SHP77 (cell line): ENCODE results near the gene PRR36.
"Not testable (repeated sequence)": the region's sequence is repeated elsewhere in the genome, so short reads cannot be mapped to it uniquely, and the experiment has no call there.

Experiments used
- DNase-seq, 2 experiments: peaks; one replicate each; lab custom pipeline; 2025; lab: John Stamatoyannopoulos, UW

Gene PRR36

DNA sequence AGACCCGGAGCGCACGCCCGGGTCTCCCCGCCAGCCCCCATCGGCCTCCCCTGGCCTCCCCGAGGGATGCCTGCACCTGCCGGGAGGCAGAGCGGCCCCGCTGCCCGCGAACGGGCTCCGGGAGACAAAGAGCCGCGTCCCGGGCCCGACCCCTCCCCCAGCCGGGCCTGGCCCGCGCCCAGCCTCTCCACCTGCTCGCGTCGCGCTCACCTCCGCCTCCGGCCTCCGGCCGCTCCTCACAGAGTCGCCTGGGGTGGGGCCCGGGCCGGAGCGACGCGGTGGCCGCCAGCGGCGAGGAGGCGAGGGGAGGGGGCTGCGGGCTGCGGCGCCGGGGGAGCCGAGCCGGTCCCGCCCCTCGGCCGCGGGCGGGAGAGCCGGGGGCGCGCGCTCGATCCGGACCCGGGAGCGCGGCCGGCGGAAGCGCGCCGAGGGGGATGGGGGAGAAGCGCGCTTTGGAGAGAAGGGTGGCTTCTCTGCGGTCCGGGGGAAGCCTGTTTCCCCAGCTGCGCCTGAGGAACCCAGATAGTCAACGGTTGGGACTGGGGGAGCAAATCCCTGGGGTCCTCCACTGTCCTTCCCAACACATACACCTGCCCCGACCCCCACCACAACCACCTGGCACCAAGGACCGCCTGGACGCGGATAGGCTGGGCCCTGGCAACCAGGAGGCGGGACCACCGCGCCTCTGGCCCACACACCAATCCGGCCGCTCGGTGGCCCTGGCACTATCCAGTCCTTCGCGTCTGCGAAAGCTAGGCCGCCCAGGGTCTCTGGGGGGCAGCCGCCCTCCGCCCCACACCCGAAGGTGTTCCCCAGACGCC, at the start of gene PRR36:
PRR36 (minus strand) TSS at position 315 of the 821 bp plus-strand sequence. CDS start 701 bp downstream, outside the sequence.
- DNase-seq, result peak; percentile 77 to 89

DNA sequence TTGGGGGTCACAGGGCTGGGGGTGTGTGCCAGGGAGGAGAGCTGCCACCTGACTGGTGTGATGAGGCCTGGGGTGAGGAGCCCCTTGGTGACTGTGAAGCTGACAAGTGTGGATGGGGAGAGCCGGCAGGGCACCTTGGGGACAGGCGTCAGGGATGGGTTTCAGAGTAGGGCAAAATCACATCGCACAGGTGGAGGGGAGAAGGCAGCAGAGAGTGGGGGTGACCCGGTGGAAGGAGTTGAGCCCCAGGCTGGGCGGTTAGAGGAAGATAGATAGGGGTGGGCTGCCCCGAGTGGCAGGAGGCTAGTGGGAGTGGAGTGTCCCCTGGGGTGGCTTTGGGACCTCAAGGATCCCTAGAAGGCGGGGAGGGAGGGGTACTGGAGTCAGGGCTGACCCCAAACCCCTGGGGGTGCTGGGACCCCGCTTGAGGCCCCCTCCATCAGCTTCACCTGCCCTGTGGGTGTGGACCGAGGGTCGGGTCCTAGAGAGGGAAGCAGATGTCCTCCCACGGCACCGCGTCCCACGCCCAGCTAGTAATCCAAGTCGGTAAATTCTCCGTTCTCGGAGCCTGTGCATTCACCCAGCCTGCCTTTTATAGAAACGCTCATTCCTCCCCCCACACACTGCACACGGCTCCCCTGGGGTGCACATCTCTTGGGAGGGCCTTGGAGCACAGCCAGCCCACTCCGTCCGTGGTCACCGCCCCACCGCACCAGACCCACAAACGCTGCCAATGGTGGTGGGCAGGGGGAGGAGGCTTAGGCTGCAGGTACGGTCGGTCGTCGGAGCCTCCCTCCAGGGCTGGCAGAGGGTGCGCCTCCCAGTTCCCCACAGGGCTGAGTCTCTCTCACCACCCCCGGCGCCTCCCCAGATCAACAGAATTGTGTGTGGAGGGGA, 49.4 kb upstream of the PRR36 start:
- DNase-seq, result no peak

DNA sequence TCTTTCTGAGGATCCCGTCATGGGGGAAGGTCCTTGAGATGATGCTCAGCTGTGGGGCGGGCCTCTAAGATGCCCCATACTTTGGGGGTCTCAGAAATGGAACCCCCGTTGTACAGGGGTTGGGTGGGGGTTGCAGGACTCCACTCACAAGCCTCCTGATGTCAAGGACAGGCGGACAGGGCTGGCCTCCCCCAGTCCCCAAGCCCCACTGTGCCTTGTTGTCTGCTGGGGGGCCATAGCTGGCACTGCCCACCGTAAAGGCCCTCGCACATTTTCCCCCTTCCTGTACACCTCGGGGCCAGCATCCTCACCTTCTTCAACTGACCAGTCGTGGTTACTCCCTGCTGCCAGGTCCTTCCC, 48.6 kb upstream of the PRR36 start:
- no peak for DNase-seq

DNA sequence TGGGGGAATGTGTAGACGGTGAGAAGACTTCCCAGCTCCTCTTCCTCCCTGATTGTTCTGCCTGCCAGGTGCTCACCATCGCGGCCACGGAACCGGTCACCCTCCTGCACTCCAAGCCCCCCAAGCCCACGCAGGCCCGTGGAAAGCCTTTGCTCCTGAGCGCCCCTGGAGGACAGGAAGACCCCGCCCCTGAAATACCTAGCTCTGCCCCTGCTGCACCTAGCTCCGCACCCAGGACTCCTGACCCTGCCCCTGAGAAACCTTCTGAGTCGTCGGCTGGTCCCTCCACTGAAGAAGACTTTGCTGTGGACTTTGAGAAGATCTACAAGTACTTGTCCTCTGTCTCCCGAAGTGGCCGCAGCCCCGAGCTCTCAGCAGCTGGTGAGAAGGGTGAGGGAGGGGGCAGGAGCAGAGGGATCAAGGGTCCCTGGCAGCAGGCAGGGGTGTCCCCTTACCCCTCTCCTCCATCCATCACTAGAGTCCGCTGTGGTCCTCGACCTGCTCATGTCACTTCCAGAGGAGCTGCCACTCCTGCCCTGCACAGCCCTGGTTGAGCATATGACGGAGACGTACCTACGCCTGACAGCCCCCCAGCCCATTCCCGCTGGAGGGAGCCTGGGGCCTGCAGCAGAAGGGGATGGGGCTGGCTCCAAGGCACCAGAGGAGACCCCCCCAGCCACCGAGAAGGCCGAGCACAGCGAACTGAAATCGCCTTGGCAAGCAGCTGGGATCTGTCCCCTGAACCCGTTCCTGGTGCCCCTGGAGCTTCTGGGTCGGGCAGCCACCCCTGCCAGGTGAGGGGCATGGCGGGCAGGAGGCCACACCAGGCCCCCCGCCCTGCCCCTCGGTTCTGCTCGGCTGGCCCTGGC, 48.0 kb upstream of the PRR36 start:
- DNase-seq, result no peak

DNA sequence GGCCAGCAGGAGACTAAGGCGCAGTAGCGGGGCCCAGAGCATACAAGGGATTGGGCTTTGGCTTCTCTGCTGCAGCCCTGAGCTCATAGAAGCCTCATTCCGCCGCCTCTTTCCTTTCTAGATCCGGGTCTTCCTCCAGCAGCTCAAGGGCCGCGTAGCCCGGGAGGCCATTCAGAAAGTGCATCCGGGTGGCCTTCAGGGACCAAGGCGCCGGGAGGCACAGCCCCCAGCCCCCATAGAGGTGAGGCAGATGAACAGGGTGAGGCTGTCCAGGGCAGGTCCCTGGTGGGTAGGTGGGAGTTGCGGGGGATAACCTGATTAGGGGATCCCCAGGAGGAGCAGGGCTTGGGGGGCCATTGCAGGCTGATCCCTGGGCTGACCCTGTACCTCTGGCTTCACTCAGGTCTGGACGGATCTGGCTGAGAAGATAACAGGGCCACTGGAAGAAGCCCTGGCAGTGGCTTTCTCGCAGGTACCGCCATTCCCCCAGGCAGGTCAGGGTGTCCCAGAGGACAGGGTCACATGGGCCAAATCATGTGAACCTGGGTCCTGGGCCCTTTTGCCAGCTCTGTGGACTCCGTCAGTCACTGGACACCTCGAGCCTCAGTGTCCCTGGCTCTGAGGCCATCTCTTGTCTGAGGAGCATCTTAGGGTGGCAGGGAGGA, 47.2 kb upstream of the PRR36 start:
- DNase-seq, result peak in 1 of 2 experiments; percentile 42

DNA sequence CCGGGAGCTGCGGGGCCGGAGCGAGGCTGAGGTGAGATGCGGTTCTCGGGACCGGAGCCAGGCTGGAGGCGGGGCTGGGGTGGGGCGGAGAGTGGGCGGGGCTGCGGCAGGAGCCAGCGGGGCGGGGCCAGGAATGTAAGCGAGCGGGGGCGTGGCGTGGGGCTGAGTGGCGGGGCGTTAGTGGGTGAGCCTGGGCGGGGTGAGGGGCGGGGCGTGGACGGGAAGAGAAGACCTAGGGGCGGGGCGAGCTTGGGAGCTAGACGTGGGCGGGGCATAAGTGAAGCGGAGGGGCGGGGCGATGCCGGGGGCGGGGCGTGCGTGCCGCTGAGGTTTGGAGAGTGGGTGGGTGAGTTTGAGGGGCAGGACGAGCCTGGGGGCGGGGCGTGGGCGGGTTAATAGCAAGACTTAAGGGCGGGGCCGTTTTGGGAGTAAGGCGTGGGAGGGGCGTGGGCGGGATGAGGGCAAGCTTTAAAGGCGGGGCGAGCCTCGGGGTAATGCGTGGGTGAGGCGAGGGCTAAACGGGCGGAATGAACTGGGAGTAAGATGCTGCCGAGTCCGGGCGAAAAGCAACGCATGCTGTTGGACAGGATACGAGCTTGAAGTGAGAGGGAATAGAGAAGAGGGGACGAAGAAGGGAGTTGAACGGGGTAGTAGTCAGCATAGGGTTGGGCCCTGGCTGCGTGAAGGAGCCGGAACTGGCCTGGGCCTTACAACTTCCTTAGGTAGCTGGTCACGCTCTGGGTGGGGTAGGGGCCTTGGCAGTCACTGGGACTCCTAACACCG, 46.5 kb upstream of the PRR36 start:
- peak; percentile 92 to 98 for DNase-seq

DNA sequence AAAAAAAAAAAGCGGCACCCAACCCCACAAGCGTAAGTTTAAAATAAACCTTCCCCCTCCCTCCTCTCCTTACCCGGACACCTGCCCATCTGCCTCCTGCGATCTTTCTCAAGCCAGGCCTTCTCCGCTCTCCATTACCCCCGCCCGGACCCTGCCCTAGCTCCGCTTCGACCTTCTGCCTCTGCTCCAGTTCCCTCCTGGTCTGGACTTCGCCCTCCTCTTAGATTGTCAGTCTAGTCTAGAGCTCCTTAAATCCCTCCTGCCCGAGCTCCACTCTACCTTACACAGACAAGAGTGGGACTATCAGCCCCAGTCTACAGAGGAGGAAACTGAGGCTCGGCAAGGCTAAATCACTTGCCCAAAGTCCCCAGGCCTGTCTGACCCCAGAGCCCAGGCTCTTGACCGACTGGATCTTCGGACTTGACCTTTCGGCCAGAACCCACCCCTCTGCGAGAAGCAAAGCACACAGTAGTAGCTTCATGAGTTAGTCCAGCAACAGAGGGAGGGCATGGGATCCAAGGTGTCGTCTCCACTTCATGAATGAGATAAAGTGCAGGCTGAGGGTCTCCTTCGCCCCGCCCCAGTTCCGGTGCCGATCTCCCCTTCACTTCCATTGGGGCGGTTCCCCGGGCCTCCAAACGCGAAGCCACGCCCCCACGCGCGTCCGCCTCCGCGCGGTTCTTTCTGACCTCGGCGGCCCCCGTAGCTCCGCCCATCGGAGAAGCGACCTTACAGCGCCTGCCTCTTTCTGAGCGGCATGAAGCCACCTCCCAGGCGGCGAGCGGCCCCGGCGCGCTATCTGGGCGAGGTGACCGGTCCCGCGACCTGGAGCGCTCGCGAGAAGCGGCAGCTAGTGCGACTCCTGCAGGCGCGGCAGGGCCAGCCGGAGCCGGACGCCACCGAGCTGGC, 45.7 kb upstream of the PRR36 start, which contains the start of gene SNAPC2:
SNAPC2 (plus strand) TSS at position 729 of the 909 bp plus-strand sequence; CDS start at position 758, 29 bp downstream.
- DNase-seq, result peak; percentile 90 to 93

DNA sequence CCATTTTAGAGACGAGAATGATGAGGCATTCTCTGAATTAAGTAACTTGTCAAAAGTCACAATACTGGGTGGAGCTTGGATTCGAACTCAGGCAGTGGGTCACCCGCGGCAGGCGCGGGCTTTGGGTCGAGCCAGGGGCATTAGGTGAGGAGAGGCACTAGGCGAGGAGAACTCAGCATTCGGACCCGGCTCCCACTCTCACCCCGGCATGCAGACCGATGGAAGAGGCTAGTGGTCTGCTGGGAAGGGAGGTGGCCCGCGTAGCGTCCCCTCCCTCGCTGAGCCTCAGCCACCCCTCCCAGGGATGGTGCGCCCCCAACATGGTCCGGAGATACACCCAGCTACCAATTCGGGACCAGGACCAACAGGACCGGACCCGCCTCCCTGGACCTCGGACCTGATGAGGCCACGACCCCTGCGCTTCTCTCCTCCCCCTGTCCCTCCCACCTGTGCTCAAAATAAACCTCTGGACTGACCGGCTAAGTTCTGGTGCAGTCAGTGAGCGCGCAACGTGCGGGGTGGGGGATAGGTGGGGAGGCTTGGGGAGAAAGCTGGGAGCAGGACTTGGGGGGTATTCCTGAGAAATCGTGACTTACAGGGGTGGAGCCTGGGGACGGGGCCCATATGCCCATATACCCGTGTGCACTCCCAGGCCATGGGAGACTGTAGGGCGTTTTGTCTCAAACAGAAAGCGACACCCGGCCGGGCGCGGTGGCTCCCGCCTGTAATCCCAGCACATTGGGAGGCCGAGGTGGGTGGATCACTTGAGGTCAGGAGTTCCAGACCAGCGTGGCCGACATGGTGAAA, 44.6 kb upstream of the PRR36 start:
- peak in 1 of 2 experiments; percentile 21 for DNase-seq

DNA sequence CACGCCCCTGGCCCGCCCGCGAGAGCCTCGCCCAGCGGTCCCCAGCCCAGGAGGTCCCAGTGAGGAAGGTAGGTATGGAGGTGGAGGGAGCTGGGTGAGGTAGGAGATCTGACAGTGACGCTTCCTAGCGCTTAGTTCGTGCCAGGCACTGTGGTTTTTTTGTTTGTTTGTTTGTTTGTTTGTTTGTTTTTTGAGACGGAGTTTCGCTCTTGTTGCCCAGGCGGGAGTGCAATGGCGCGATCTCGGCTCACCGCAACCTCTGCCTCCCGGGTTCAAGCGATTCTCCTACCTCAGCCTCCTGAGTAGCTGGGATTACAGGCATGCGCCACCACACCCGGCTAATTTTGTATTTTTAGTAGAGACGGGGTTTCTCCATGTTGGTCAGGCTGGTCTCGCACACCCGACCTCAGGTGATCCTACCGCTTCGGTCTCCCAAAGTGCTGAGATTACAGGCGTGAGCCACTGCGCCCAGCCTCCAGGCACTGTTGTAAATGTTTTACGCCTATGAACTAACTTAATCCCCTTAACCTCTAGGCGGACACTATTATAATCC, 43.9 kb upstream of the PRR36 start:
- DNase-seq, result not testable (repeated sequence)

DNA sequence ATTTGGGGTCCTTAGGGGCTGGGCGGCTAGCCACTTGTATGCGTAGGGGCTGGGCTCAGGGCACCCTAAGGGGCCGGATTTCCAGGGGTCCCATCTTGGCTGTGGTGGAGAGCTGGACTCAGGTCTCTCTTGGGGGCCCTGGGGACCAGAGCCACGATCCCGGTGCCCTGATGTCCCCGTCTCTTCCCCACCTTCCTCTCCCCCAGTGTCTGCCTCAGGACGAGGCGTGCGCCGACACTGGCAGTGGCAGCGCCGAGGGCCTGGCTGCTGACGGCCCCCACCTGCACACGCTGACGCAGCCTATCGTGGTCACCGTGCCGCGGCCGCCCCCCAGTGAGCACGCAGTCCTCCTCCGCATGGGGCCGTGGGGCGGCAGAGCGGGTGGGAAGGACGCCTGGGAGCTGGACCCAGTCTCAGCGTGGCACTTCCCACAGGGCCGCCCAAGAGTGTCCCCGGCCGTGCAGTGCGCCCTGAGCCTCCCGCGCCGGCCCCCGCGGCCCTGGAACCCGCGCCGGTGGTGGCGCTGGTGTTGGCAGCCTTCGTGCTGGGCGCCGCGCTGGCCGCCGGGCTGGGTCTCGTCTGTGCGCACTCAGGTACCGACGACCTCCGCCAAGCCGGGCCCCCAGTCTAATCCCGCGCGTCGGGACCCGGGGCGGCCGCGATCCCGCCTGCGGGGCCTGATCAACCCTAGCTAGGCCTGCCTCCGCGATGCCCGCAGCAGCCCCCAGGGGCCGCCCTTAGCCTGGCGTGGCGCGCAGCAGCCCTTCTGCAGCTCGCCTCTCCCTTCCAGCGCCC, 43.3 kb upstream of the PRR36 start:
- DNase-seq, result peak; percentile 45 to 69

DNA sequence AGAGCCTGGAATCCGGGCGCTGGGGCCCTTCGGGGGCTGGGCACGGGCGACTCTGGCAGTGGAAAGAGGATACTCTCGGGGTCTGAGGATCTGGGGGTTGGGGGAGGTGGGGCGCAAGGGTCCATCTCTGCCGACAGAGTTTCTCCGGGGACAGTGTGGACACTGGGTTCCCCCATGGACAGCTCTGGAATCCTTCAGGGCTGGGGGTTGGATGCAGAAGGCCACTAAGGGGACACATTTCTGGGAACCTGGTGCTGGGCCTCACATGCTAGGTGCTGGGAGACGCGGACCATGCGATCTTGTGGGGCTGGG, 42.7 kb upstream of the PRR36 start:
- DNase-seq, result no peak

DNA sequence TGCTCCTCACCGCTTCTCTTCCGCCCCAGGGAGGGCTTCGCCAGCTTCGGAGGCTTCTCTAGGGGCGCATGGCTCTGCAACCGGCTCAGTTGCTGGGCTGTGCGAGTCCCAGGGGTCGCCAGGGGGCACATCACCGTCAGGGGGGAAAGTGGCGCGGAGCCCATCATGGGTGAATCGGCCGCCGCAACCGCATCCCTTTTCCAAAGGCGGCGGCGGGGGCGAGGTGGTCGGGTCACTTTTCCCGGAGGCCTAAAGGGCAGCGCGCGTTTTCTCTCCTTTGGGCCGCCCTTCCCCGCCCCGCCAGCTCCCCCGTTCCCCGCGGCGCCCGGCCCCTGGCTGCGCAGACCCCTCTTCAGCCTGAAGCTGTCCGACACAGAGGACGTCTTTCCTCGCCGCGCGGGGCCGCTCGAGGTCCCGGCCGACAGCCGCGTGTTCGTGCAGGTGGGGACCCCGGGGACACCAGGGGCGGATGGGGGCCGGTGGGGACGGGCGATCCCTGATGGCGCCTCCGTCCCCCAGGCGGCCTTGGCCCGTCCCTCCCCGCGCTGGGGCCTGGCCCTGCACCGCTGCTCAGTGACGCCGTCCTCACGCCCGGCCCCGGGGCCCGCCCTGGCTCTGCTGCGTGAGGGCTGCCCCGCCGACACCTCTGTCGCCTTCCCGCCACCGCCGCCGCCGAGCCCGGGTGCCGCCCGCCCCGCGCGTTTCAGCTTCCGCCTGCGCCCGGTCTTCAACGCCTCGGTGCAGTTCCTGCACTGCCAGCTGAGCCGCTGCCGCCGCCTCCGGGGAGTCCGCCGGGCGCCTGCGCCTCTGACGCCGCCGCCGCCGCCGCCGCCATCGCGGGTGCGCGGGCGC, 42.1 kb upstream of the PRR36 start:
- peak in 1 of 2 experiments; percentile 34 for DNase-seq

DNA sequence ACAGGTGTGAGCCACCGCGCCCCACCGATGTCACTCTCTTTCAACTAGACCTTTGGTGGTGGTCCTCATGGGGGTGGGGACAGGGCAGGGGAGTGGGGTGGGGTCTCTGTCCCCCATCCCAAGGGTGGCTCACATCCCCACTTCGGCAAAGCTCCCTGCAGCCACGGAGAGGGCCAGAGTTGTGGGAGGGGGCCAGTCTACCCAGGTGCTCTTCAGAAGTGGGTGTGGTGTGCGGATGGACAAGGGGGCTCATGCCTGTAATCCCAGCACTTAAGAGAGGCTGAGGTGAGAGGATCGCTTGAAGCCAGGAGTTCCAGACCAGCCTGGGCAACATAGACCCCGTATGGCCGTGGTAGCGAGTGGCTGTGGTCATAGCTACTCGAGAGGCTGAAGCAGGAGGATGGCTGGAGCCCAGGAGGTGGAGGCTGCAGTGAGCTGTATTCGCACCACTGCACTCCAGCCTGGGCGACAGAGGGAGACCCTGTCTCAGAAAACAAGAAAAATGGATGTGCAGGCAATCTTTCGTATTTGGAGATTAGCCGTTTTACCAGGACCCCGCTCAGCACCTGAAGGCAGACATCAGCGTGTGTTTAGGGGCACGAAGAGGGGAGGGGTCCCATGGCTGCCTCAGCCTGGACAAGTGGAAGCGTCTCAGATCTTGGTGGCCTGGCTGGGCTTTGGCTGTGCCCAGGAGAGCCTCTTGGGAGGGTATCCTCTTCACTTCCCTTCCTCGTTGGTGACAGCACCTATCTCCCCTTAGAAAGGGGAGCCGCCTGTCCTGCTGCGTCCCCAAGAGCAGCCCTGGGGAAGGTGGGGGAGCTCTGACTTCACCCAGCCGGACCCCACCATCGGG, 41.3 kb upstream of the PRR36 start:
- no peak for DNase-seq

DNA sequence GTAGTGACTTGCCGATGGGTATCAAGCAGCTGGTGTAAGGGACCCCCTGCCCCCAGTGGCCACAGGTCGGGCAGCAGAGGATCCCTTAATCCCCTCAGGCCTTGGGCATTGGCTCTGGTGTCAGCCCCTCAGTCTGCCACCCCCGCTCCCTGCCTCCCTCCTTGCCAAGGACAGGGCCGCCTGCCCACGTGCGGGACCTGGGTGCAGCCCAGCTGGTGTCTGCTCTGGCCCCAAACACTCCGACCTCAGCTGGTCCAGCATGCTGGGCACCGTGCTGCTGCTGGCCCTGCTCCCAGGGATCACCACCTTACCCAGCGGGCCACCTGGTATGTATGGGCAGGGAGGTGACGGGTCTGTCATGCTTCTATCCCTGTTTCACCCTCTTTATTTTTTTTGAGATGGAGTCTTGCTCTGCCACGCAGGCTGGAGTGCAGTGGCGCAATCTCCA, 40.4 kb upstream of the PRR36 start, which contains the start of gene TGFBR3L:
TGFBR3L (plus strand) TSS at position 233 of the 448 bp plus-strand sequence.
- no peak for DNase-seq

DNA sequence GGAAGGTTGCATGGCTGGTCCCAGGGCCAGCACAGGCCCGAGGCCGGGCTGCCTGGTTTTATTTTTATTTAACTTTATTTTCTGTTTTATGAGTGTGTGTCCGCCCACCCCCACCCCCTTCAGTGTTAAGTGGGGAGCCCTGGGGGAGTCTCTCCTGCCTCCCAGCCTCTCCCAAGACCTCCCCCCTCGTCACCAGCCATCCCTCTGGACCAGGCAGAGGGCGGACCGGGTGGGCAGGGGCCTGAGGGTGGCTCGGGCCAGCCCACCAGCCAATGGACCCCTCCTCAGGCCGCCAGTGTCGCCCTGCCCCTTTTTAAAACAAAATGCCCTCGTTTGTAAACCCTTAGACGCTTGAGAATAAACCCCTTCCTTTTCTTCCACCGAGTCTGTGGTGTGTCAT, 39.9 kb upstream of the PRR36 start:
- no peak for DNase-seq
